ENCODE data around the gene MAP4K1.
"Not testable (repeated sequence)": the region's sequence is repeated elsewhere in the genome, so short reads cannot be mapped to it uniquely, and the experiment has no call there.

Gene MAP4K1

GRCh38 chr19:38565691-38566105 lies 52.1 kb downstream of the MAP4K1 start:
- no peak for DNase-seq

DNA sequence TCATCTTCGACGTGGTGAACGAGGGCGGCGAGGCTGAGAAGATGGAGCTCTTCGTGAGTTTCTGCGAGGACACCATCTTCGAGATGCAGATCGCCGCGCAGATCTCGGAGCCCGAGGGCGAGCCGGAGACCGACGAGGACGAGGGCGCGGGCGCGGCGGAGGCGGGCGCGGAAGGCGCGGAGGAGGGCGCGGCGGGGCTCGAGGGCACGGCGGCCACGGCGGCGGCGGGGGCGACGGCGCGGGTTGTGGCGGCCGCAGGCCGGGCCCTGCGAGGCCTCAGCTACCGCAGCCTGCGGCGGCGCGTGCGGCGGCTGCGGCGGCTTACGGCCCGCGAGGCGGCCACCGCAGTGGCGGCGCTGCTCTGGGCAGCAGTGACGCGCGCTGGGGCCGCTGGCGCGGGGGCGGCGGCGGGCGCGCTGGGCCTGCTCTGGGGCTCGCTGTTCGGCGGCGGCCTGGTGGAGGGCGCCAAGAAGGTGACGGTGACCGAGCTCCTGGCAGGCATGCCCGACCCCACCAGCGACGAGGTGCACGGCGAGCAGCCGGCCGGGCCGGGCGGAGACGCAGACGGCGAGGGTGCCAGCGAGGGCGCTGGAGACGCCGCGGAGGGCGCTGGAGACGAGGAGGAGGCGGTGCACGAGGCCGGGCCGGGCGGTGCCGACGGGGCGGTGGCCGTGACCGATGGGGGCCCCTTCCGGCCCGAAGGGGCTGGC lies 52.6 kb downstream of the MAP4K1 start:
- no peak for DNase-seq

GRCh38 chr19:38563475-38563874 lies 54.3 kb downstream of the MAP4K1 start:
- DNase-seq, result no peak

DNA sequence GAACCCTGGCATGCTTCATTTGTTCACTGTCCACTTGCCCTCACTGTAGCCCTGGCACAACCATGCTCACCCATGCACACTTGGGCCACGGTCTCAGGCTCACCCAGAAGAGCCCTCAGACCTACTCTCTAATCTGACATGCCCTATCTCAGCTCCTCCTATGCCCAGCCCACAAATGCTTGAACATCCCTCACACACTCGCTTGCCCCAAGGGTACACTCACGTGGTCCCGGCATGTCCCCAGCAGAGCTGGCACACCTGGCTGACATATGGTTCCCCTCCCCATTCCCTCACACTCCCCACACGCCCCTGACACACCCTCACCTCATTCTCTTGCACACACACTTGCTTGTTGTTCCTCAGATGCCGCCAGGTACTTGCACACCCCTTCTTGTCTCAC lies 55.7 kb downstream of the MAP4K1 start:
- no peak for DNase-seq

- no peak for DNase-seq
Observed at GRCh38 chr19:38561658-38562057, 56.1 kb downstream of the MAP4K1 start.

- no peak for DNase-seq
Observed at GRCh38 chr19:38561053-38561606, 56.6 kb downstream of the MAP4K1 start.

GRCh38 chr19:38559428-38560401 lies 58.0 kb downstream of the MAP4K1 start:
- no peak for DNase-seq

DNA sequence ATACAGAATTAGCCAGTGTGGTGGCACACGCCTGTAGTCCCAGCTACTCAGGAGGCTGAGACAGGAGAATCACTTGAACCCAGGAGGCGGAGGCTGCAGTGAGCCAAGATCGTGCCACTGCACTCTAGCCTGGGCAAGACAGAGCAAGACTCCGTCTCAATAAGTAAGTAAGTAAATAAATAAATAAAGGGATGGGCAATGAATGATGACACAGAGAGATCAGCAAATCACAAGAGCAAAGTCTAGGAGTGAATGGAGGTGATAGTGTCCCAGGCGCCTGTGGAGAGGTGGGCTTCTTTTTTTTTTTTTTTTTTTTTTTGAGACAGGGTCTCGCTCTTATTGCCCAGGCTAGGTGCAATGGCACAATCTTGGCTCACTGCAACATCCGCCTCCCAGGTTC lies 58.8 kb downstream of the MAP4K1 start:
- DNase-seq, result not testable (repeated sequence)

DNA sequence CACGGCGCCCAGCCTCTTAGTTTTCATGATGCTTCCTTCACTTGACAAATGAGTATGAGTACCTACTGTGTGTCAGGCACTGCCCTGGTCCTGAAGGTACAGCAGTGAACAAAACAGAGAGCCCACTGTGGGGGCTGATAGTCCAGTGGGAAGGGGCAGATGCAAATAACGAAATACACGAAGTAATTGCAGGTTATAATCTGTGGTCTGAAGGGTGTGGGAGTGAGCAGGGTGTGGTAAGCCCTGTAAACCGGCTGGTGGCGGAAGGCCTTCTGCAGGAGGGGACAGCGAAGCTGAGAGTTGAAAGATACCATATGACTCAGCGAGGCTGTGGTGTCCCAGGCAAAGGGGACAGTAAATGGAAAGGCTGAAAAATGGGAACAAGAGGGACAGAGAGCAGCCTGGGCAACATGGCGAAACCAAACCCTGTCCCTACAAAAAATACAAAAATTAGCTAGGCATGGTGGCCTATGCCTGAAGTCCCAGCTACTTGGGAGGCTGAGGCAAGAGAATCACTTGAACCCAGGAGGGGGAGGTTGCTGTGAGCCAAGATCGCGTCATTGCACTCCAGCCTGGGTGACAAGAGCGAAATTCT lies 60.5 kb downstream of the MAP4K1 start:
- no peak for DNase-seq

GRCh38 chr19:38556521-38557174 lies 61.1 kb downstream of the MAP4K1 start:
- DNase-seq, result no peak

GRCh38 chr19:38555200-38555599 lies 62.6 kb downstream of the MAP4K1 start:
- no peak for DNase-seq

GRCh38 chr19:38554676-38555141 lies 63.0 kb downstream of the MAP4K1 start:
- no peak for DNase-seq

GRCh38 chr19:38553239-38553638 lies 64.5 kb downstream of the MAP4K1 start:
- DNase-seq, result not testable (repeated sequence)

DNA sequence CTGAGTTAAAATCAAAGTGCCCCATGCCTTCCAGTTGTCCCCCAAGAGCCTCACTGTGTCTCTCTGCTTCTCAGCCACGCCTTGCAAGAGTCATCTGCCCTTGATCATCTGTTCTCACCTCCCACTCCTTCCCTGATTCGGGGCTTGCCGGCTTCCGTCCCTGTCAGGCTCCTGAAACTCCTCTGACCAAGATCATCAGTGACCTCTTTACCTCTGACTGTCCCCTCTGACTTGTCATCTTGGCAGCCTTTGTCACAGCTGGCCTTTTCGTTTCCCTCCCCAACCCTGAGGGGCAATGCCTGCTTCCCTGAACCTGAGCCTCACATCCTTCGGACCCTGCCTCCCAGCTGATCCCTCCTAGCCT lies 66.3 kb downstream of the MAP4K1 start:
- DNase-seq, result no peak

- DNase-seq, result no peak
Observed at GRCh38 chr19:38550376-38550775, 67.4 kb downstream of the MAP4K1 start.

DNA sequence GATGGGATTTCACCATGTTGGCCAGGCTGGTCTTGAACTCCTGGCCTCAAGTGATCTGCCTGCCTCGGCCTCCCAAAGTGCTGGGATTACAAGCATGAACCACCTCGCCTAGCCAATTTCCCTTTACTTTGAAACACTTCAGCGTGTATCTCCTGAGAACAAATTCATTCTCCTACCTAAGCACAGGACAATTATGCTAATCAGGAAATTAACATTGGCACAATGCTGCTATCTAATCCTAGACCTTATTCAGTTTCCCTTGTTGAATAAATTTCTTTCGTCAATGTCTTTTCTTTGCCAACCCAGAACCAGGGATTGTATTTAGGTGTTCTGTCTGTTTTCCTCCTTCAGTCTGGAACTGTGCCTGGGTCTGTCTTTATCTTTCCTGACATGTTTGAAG lies 67.8 kb downstream of the MAP4K1 start:
- DNase-seq, result no peak

GRCh38 chr19:38549061-38549460 lies 68.7 kb downstream of the MAP4K1 start:
- DNase-seq, result no peak

- DNase-seq, result peak; percentile 4
Observed at GRCh38 chr19:38547421-38547820, 70.3 kb downstream of the MAP4K1 start.

DNA sequence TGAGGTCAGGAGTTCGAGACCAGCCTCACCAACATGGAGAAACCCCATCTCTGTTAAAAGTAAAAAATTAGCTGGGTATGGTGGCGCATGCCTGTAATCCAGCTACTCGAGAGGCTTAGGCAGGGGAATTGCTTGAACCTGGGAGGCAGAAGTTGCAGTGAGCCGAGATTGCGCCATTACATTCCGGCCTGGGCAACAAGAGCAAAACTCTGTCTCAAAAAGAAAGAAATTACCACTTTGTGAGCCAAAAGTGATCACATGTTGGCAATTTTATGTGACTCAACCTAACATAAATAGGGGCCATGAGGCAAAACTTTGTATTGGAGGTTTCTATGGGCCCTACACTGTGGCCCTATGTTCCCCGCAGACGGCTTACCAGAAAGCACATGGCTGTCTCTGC lies 72.2 kb downstream of the MAP4K1 start:
- no peak for DNase-seq

DNA sequence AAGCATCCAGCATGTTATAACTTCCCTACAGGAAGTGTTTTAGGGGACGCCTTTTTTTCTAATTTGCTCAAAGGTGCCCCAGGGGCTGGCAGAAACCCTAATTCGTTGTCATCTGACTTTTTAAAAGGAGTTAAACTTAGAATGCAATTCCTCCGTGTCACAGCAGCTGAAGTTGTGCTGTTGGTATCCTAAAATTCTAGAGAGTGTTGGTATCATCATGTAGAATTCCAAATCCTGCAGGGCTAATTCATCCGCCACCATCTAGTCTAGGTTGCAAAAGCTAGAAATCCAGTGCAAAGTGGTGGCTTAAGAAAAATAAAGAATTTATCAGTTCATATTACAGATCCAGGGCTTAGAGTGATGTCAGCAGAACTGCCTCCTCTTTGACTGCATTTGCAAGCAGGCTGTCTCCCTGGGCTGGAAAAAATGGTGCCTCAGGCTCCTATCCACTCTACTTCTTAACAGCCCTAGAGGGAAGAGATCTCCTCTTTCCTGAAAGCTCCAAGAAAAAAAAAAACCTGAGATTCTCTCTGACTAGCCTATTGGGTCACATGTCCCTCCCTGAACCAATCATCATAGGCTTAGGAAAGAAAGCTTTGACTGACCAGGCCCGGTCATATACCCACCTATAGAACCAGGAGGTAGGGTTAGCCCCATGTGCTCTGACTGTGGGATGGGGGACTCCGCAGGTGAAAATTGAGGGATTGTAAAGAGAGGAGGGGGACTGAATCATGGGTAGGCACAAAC lies 73.0 kb downstream of the MAP4K1 start:
- no peak for DNase-seq

GRCh38 chr19:38543807-38544568 lies 73.8 kb downstream of the MAP4K1 start:
- DNase-seq, result peak; percentile 61
